ENCODE measurements around the gene NCR2. TPM values are rescaled to one million over a fixed set of nuclear protein-coding genes. Genes with fewer than 3 reads are reported as not detected.

The NCR2 gene
- total RNA-seq, 1 experiment from 2014 or later = not detected

DNA sequence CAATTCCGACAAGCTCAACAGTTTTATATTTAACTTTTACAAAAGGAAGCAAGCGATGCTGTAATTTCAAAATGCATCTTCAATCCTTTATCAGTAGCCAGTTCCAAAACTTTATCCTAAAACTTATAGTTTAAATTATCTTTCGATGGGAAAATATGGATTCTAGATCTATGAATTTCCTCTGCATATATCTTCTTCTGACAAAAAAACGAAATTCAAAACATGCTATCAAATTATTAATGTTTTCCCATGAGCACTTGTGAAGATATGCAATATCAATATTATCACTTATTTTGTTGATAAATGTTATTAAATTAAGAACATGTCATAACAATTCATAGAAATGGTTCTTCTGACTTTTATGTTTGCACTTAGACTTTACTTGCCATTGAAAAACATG, 2.3 kb downstream of the NCR2 start:
- Histone ChIP-seq H3K18ac (ENCODE audit: insufficient read length, low read depth, low read length) (no peak overlapping the region), H2BK120ac (ENCODE audit: low read depth, low read length, poor library complexity, severe bottlenecking) (no peak overlapping the region), H2BK15ac (ENCODE audit: low read depth, low read length) (no peak overlapping the region), H4K20me1 (ENCODE audit: control insufficient read depth, insufficient read depth, insufficient read length) (no peaks in the 10 kb centered on the region), H3K27me3 (ENCODE audit: insufficient read depth, low read length) (no peaks in the 10 kb centered on the region; the same call in 1 of the 2 replicates), H2BK5ac (ENCODE audit: insufficient read length, low read length) (no peak overlapping the region), H3K23me2 (ENCODE audit: insufficient read length, low read depth, low read length, poor library complexity, severe bottlenecking) (no peaks in the 10 kb centered on the region), H4K91ac (ENCODE audit: insufficient read length, low read depth, low read length) (no peak overlapping the region), H3K23ac (ENCODE audit: insufficient read length, low read depth, low read length) (no peak overlapping the region), H3K9me3 (ENCODE audit: control insufficient read depth, low read depth, low read length) (no peaks in the 10 kb centered on the region), H4K8ac (replicated peaks; ENCODE audit: insufficient read length, low read depth, low read length) (no peak overlapping the region), H3K56ac (ENCODE audit: insufficient read length, low read depth, low read length) (no peak overlapping the region), H3K79me1 (ENCODE audit: insufficient read depth, low read depth, low read length, poor library complexity, severe bottlenecking) (no peaks in the 10 kb centered on the region), H2BK12ac (ENCODE audit: insufficient read length, low read depth, low read length) (no peak overlapping the region), H3K4me2 (ENCODE audit: insufficient read depth, insufficient read length, low read length) (no peak overlapping the region), H3K14ac (ENCODE audit: insufficient read depth, low read length) (no peak overlapping the region), H3K79me2 (ENCODE audit: insufficient read depth, low read length) (no peaks in the 10 kb centered on the region), H2BK20ac (ENCODE audit: low read depth, low read length, poor library complexity, severe bottlenecking) (no peak overlapping the region), H2AFZ (ENCODE audit: low read length) (no peak overlapping the region), H3T11ph (ENCODE audit: low read length) (no peak overlapping the region), H3K4ac (ENCODE audit: low read depth, low read length) (no peak overlapping the region), H3K9ac (ENCODE audit: extremely low read depth, insufficient read length, low read length) (no peak overlapping the region), H3K4me1 (ENCODE audit: insufficient read depth, low read length) (no peaks in the 10 kb centered on the region), H2AK5ac (ENCODE audit: insufficient read length, low read length) (no peak overlapping the region), H3K27ac (ENCODE audit: insufficient read length, low read depth, low read length) (no peak overlapping the region), H4K5ac (ENCODE audit: insufficient read length, low read depth, low read length) (no peak overlapping the region)
- TF ChIP-seq, protein P1, sequence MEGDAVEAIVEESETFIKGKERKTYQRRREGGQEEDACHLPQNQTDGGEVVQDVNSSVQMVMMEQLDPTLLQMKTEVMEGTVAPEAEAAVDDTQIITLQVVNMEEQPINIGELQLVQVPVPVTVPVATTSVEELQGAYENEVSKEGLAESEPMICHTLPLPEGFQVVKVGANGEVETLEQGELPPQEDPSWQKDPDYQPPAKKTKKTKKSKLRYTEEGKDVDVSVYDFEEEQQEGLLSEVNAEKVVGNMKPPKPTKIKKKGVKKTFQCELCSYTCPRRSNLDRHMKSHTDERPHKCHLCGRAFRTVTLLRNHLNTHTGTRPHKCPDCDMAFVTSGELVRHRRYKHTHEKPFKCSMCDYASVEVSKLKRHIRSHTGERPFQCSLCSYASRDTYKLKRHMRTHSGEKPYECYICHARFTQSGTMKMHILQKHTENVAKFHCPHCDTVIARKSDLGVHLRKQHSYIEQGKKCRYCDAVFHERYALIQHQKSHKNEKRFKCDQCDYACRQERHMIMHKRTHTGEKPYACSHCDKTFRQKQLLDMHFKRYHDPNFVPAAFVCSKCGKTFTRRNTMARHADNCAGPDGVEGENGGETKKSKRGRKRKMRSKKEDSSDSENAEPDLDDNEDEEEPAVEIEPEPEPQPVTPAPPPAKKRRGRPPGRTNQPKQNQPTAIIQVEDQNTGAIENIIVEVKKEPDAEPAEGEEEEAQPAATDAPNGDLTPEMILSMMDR (conservative IDR thresholded peaks at IDR 0.05) = no peak
- WGBS (ENCODE audit: extremely low coverage, insufficient read length, low lambda C conversion rate) = no CpG with 5 or more reads among the region's 4 CpGs
- Mint-ChIP-seq H3K36me3 (ENCODE audit: insufficient read depth in 1 of 3, low read depth in 3 of 3) (no peaks in the 10 kb centered on the region), H3K27ac (no peak overlapping the region), H3K4me1 (peaks cover 5 to 16% of the 10 kb centered on the region in 2 experiments), H3K27me3 (ENCODE audit: low read depth) (peaks cover 28% of the 10 kb centered on the region), H3K9me3 (no peaks in the 10 kb centered on the region), H3K4me3 (no peak overlapping the region)
- DNase-seq = no peak

All from H9 (cell line).